Left ventricle myocardium inferior (tissue), 1 donor: ENCODE measurements around the gene HACD2. TPM values are rescaled to one million over a fixed set of nuclear protein-coding genes. Genes with fewer than 3 reads are reported as not detected.
"Not testable (repeated sequence)": the region's sequence is repeated elsewhere in the genome, so short reads cannot be mapped to it uniquely, and the experiment has no call there.

Experiments
- DNase-seq: peaks from one replicate; pipeline ENCODE4 v3.0.0-alpha.2; 2020
- H3K27ac ChIP-seq: fragments of 200-600 bp; replicated peaks from 2 replicates; pipeline ENCODE4 v1.8.0; 2021
- H3K27me3 ChIP-seq: fragments of 200-600 bp; 2 replicates; pipeline ENCODE4 v1.8.0; 2021; ENCODE audit warnings: low read depth
- H3K36me3 ChIP-seq: fragments of 200-600 bp; 2 replicates; pipeline ENCODE4 v1.8.0; 2021
- H3K4me1 ChIP-seq: fragments of 200-600 bp; 2 replicates; pipeline ENCODE4 v1.8.0; 2021
- H3K4me3 ChIP-seq: fragments of 200-600 bp; 2 replicates; pipeline ENCODE4 v1.8.0; 2021; ENCODE audit warnings: mild to moderate bottlenecking, moderate library complexity
- H3K9me3 ChIP-seq: fragments of 200-600 bp; replicated peaks from 2 replicates; pipeline ENCODE4 v1.8.0; 2021
- CTCF ChIP-seq: fragments of 200-600 bp; IDR thresholded peaks from 2 replicates; pipeline ENCODE4 v1.8.0; 2021; ENCODE audit warnings: antibody characterized with exemption, mild to moderate bottlenecking, borderline replicate concordance
- intact Hi-C: fragments of 100-400 bp; cut with micrococcal nuclease; formaldehyde crosslinking; loops from one replicate; pipeline ENCODE4 v1.11.0; 2022
- total RNA-seq: library from RNA; stranded (reverse); fragmentation: NEBNext Ultra II Directional; extraction: Animal tissue kit (Norgen Biotek cat#: 25700); gene quantifications from one replicate; pipeline ENCODE4 v1.2.1, GENCODE V29; 2021
- donor health status: DM: no; HTN: yes; CAD: no; lungs with severe emphysema.

HACD2 gene
- total RNA-seq, 1 donor from 2014 or later, result 8.1 TPM

- no peak for DNase-seq
- Histone ChIP-seq H3K27ac (no peak overlapping the region), H3K4me3 (no peak overlapping the region), H3K9me3 (no peaks in the 10 kb centered on the region), H3K4me1 (no peaks in the 10 kb centered on the region), H3K27me3 (no peaks in the 10 kb centered on the region), H3K36me3 (no peaks in the 10 kb centered on the region)
- intact Hi-C loops, result no loop called here
- TF ChIP-seq CTCF, result no peak
These were observed 17.5 kb upstream of the HACD2 start for GRCh38 chr3:123602325-123602724.

- intact Hi-C loops, H3K4me3 ChIP-seq, H3K9me3 ChIP-seq, H3K27ac ChIP-seq, H3K36me3 ChIP-seq, DNase-seq, H3K4me1 ChIP-seq, H3K27me3 ChIP-seq: not testable (repeated sequence)
These were observed 16.0 kb upstream of the HACD2 start for GRCh38 chr3:123600863-123601262.

GRCh38 chr3:123597561-123597960 lies 12.7 kb upstream of the HACD2 start:
- Histone ChIP-seq H3K27me3 (no peaks in the 10 kb centered on the region), H3K36me3 (no peaks in the 10 kb centered on the region), H3K9me3 (no peaks in the 10 kb centered on the region), H3K4me3 (no peak overlapping the region), H3K27ac (no peak overlapping the region), H3K4me1 (peaks cover 4% of the 10 kb centered on the region)
- no peak for TF ChIP-seq CTCF
- no peak for DNase-seq
- intact Hi-C loops, result no loop called here

GRCh38 chr3:123595396-123596180 lies 10.7 kb upstream of the HACD2 start:
- Histone ChIP-seq H3K4me1 (peaks cover 4% of the 10 kb centered on the region), H3K9me3 (peaks cover 7% of the 10 kb centered on the region), H3K36me3 (peaks cover 9% of the 10 kb centered on the region), H3K4me3 (no peak overlapping the region), H3K27me3 (no peaks in the 10 kb centered on the region), H3K27ac (no peak overlapping the region)
- intact Hi-C loops, result no loop called here
- no peak for TF ChIP-seq CTCF
- no peak for DNase-seq

GRCh38 chr3:123593381-123593780 lies 8.5 kb upstream of the HACD2 start:
- Histone ChIP-seq H3K36me3 (peaks cover 14% of the 10 kb centered on the region), H3K27ac (no peak overlapping the region), H3K4me3 (no peak overlapping the region), H3K27me3 (no peaks in the 10 kb centered on the region), H3K4me1 (peaks cover 4% of the 10 kb centered on the region), H3K9me3 (peaks cover 13% of the 10 kb centered on the region)
- DNase-seq, result no peak
- intact Hi-C loops, result no loop called here
- no peak for TF ChIP-seq CTCF

- Histone ChIP-seq H3K36me3 (peaks cover 14% of the 10 kb centered on the region), H3K27me3 (no peaks in the 10 kb centered on the region), H3K27ac (no peak overlapping the region), H3K4me3 (no peak overlapping the region), H3K9me3 (peaks cover 13% of the 10 kb centered on the region), H3K4me1 (peaks cover 17% of the 10 kb centered on the region)
- no peak for DNase-seq
- intact Hi-C loops, result no loop called here
- no peak for TF ChIP-seq CTCF
These were observed 6.0 kb upstream of the HACD2 start for GRCh38 chr3:123590685-123591450.
